Activated CD4-positive, alpha-beta T cell treated with anti-CD3 and anti-CD28 coated beads, Interleukin-2, amount 50 U/mL, for 16 hours (primary cell): ENCODE measurements around the gene PCDHGA8.
"Not testable (repeated sequence)": the region's sequence is repeated elsewhere in the genome, so short reads cannot be mapped to it uniquely, and the experiment has no call there.

Experiments used
- DNase-seq: peaks from one replicate; pipeline ENCODE4 v3.0.0-alpha.2; 2020

The PCDHGA8 gene

DNA sequence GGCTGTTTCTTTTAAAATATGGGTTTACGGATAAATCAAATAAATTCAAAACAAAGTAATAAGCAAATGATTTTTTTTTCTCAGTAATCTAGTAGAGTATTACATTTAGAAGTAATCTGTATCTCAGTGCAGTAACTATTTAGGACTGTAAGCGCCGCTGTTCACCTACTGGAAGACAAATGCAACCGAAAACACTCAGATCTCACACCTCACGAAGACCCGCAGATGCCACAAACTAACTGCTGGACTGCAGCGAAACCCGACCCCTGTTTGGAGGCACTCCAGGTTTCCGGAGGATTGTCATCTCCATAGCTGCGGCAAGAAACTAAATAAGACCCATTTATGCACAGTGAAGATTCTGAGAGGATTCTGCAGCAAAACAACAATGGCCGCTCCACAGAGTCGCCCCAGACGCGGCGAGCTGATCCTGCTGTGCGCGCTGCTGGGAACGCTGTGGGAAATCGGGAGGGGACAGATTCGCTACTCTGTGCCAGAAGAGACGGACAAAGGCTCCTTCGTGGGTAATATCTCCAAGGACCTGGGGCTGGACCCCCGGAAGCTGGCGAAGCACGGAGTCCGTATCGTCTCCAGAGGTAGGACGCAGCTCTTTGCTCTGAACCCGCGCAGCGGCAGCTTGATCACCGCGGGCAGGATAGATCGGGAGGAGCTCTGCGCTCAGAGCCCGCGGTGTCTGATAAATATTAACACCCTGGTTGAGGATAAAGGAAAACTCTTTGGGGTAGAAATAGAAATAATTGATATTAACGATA lies at the start of gene PCDHGA8:
Gene PCDHGA8, plus strand, starts transcription at position 205 of the 770 bp plus-strand sequence. Its CDS starts 181 bp downstream, at position 386.
- DNase-seq = no peak

DNA sequence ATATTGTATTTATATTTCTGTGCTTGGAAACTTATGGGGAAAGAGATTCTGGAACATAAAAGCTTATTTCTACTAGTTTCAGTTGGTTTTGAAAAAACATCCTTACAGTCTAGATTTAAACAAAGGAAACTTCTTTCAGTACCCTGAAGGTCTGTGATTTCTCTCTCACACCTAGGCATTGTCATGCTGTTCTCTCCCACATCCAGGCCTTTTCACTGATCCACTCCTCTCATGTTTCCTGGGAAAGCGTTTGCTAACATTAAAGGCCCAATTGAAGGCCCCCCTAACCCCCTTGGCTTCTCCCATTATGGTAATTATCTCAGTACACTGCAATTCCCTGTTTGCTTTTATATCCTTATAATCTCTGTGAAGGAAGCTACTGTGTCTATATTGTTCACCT lies 49.7 kb upstream of the PCDHGA8 start:
- DNase-seq = no peak

DNA sequence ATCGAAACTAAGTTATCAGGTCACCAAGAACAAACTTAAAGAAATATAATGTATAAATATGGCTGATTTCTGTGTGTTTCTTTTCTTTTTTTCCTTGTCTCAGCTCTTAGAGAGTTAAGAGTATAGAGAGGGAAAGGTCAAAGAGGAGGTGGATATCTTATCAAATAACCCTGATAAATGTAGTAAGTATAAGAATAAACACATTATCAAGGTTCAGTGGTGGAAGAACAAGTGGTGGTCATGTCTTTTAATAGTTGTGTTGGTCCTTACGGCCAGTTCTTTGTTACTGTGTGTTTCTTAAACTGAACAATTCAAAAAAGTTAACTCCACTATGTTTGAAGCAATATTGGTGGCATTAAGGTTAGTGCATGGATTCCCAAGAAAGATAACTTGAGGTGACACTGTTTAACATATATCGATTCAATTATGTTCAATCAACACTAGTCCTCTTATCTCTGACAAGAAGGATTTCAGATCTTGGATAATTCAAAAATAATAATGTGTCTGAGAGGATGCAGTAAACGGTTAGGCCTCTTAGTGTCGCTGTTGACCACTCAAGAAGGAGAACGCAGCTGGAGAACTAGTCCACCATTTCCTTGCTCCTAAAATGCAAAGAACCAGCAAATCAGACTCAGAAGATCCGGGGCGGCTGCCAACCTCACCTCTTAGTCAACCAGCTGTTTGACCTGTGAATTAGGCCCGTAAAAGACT lies 49.0 kb upstream of the PCDHGA8 start, which contains the start of gene PCDHGA3:
Gene PCDHGA3, plus strand, starts transcription at position 588 of the 711 bp plus-strand sequence. CDS start 205 bp downstream, outside the sequence.
- DNase-seq = no peak

- DNase-seq = no peak
These were observed 48.4 kb upstream of the PCDHGA8 start for GRCh38 chr5:141343953-141344463.

DNA sequence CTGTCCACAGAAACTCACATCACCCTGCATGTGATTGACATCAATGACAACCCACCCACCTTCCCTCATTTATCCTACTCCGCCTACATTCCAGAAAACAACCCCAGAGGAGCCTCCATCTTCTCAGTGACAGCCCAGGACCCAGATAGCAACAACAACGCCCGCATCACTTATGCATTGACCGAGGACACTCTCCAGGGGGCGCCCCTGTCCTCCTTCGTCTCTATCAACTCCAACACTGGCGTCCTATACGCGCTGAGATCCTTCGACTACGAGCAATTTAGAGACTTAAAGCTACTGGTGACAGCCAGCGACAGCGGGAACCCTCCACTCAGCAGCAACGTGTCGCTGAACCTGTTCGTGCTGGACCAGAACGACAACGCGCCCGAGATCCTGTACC lies 47.1 kb upstream of the PCDHGA8 start:
- no peak for DNase-seq

DNA sequence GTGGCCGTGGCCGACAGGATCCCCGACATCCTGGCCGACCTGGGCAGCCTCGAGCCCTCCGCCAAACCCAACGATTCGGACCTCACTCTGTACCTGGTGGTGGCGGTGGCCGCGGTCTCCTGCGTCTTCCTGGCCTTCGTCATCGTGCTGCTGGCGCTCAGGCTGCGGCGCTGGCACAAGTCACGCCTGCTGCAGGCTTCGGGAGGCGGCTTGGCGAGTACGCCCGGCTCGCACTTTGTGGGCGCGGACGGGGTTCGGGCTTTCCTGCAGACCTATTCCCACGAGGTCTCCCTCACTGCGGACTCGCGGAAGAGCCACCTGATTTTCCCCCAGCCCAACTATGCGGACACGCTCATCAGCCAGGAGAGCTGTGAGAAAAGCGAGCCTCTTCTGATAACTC lies 46.4 kb upstream of the PCDHGA8 start:
- not testable (repeated sequence) for DNase-seq

GRCh38 chr5:141349917-141350619 lies 42.4 kb upstream of the PCDHGA8 start, which contains the start of gene PCDHGB1:
TSS of gene PCDHGB1 (plus strand) at chr5:141350099. CDS start at chr5:141350261, 162 bp downstream.
- DNase-seq = peak; percentile 21

DNA sequence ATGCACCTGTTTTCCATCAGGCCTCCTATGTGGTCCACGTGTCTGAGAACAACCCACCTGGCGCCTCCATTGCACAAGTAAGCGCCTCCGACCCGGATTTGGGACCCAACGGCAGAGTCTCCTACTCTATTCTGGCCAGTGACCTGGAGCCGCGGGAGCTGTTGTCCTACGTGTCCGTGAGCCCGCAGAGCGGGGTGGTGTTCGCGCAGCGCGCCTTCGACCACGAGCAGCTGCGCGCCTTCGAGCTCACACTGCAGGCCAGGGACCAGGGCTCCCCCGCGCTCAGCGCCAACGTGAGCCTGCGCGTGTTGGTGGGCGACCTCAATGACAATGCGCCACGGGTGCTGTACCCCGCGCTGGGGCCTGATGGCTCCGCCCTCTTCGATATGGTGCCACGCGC lies 40.8 kb upstream of the PCDHGA8 start:
- DNase-seq = no peak

DNA sequence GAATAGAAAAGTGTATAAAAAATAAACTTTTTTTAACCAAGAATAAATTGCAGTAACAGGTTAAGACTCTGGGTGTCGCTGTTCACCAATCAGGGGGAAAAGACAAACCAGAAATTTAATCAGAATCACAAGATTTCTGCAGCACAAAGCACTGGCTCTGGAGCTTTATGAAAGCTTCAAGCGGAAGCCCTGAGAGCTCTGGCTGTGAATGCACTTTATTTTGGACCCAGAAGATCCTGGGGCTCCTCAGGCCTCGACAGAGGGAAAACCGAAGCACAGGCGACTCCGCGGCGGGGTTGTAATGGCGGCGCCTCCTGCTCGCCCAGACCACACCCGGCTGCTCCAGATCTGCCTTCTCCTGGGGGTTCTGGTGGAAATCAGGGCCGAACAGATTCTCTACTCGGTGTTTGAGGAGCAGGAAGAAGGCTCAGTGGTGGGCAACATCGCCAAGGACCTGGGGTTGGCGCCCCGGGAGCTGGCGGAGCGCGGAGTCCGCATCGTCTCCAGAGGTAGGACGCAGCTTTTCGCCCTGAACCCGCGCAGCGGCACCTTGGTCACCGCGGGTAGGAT lies 37.4 kb upstream of the PCDHGA8 start, which contains the start of gene PCDHGA4:
Gene PCDHGA4, plus strand, starts transcription at position 122 of the 570 bp plus-strand sequence. Its CDS starts 87 bp downstream, at position 209.
- DNase-seq = no peak

- no peak for DNase-seq
These were observed 36.8 kb upstream of the PCDHGA8 start for GRCh38 chr5:141355641-141356040.

- no peak for DNase-seq
These were observed 36.3 kb upstream of the PCDHGA8 start for GRCh38 chr5:141356133-141356532.

GRCh38 chr5:141356950-141357349 lies 35.5 kb upstream of the PCDHGA8 start:
- DNase-seq = no peak

GRCh38 chr5:141359790-141360426 lies 32.5 kb upstream of the PCDHGA8 start, which contains the start of gene PCDHGB2:
TSS of gene PCDHGB2 (plus strand) at chr5:141359994. CDS start at chr5:141360136, 142 bp downstream.
- DNase-seq = no peak

DNA sequence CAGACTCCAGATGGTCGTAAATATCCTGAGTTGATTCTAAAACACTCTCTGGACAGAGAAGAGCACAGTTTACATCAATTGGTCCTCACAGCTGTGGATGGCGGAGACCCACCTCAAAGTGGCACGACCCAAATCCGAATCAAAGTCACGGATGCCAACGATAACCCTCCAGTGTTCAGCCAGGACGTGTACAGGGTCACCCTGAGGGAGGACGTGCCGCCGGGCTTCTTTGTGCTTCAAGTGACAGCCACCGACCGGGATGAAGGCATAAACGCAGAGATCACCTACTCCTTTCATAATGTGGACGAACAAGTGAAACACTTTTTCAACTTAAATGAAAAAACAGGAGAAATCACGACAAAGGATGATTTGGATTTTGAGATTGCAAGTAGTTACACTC lies 31.7 kb upstream of the PCDHGA8 start:
- DNase-seq = no peak

DNA sequence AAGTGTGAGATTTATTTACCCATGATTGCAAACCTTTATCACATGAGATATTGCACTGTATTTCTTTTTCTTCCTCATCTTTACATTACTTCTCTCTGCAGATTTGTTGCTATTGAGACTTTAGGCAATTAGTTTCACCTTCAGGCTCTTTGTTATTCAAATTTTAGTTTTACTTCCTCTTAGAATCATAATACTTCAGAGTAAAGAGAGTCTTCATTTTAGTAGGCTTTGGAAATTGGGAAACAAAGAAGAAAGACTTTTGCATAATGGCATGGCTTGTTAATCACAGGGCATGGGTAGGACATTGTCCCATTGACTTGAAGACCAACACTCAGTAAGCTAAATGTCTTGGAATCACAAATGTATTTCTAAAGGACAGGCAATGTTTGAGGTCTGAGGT lies 29.7 kb upstream of the PCDHGA8 start:
- no peak for DNase-seq

DNA sequence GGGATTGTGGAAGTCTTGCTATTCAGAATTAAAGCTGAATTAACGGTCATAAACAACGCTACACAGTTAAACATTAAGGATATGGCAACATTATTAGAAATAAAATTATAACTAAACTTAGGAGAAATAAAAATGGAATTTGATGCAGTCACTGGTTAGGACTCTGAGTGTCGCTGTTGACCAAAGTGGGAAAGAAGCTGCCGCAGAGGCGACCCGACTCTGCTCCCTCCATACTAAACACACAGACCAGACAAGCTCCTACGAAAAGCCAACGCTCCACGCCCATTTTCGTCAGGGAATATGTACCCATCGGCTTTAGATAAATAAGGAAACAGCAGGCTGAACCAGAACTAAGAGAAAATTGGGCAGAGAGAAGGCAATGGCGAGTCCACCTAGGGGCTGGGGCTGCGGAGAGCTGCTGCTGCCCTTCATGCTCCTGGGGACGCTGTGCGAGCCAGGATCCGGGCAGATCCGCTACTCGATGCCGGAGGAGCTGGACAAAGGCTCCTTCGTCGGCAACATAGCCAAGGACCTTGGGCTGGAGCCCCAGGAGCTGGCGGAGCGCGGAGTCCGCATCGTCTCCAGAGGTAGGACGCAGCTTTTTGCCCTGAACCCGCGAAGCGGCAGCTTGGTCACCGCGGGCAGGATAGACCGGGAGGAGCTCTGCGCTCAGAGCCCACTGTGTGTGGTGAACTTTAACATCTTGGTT lies 28.3 kb upstream of the PCDHGA8 start, which contains the start of gene PCDHGA5:
Gene PCDHGA5, plus strand, starts transcription at position 211 of the 709 bp plus-strand sequence. Its CDS starts 169 bp downstream, at position 380.
- DNase-seq = no peak

DNA sequence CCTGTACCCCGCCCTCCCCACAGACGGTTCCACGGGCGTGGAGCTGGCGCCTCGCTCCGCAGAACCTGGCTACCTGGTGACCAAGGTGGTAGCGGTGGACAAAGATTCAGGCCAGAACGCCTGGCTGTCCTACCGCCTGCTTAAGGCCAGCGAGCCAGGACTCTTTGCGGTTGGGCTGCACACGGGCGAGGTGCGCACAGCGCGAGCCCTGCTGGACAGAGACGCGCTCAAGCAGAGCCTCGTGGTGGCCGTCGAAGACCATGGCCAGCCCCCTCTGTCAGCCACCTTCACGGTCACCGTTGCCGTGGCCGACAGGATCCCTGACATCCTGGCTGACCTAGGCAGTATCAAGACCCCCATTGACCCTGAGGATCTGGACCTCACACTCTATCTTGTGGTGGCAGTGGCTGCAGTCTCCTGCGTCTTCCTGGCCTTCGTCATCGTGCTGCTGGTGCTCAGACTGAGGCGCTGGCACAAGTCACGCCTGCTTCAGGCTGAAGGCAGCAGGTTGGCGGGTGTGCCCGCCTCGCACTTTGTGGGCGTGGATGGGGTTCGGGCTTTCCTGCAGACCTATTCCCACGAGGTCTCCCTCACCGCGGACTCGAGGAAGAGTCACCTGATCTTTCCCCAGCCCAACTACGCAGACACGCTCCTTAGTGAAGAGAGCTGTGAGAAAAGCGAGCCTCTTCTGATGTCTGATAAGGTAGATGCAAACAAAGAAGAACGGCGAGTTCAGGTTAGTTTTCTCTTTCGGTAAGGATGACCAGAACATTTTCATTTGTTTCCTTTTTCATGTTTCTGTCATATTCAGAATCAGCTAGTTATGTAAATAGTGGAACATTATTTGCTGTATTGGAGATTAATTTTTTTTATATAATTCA lies 26.2 kb upstream of the PCDHGA8 start:
- no peak for DNase-seq

DNA sequence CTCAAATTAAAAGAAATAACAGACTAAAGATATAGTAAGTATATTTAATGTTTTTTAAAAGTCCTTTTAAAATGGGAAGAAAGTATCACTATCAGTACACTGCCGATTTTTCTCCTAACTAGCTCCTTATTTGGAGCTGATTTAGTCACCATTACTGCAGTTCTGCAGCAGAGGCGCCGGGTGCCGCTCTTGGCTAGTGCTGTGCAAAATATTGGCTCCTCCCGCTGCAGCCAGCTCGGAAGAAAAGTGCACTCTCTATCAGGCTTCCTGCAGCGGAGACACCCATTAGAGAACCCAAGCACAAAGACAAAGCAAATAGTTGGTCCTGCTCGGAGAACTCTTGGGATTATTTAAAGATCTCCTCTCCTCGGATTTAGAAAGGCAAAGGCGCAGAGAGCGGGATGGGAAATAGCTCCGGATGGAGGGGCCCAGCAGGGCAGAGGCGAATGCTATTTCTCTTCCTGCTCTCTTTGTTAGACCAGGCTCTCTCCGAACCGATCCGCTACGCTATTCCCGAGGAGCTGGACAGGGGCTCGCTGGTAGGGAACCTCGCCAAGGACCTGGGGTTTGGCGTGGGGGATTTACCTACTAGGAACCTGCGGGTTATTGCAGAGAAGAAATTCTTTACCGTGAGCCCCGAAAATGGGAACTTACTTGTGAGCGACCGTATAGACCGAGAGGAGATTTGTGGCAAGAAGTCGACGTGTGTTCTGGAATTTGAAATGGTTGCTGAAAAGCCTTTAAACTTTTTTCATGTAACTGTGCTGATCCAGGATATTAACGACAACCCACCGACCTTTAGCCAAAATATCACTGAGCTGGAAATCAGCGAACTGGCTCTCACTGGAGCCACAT lies 22.2 kb upstream of the PCDHGA8 start, which contains the start of gene PCDHGB3:
Gene PCDHGB3, plus strand, starts transcription at position 249 of the 855 bp plus-strand sequence. Its CDS starts 153 bp downstream, at position 402.
- DNase-seq = peak; percentile 32
